D341Med (cell line): ENCODE measurements around the gene WDR37.

ENCODE experiments used
- DNase-seq: peaks from one replicate; pipeline ENCODE4 v3.0.0; 2012; ENCODE audit warnings: low spot score

WDR37 gene

GRCh38 chr10:1074052-1074747 lies 18.0 kb downstream of the WDR37 start:
- no peak for DNase-seq

GRCh38 chr10:1074748-1075308 lies 18.6 kb downstream of the WDR37 start:
- DNase-seq, result no peak

DNA sequence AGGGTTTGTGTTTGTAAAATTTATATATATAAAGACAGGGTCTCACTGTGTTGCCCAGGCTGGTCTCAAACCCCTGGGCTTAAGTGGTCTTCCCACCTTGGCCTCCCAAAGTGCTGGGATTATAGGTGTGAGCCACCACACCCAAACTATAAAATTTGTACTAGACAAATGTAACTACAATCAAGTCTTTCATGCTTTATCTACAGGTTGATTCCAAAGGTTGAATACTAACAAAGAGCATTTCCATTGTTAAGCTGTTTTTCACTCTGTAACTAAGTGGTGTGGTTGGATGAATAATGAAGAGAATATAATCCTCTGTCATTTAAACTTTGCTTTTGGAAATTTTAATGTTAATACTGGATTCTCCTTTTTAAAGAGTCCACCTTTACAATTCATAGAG lies 22.5 kb downstream of the WDR37 start:
- no peak for DNase-seq

- no peak for DNase-seq
Measured at GRCh38 chr10:1083581-1083980, 27.4 kb downstream of the WDR37 start.

DNA sequence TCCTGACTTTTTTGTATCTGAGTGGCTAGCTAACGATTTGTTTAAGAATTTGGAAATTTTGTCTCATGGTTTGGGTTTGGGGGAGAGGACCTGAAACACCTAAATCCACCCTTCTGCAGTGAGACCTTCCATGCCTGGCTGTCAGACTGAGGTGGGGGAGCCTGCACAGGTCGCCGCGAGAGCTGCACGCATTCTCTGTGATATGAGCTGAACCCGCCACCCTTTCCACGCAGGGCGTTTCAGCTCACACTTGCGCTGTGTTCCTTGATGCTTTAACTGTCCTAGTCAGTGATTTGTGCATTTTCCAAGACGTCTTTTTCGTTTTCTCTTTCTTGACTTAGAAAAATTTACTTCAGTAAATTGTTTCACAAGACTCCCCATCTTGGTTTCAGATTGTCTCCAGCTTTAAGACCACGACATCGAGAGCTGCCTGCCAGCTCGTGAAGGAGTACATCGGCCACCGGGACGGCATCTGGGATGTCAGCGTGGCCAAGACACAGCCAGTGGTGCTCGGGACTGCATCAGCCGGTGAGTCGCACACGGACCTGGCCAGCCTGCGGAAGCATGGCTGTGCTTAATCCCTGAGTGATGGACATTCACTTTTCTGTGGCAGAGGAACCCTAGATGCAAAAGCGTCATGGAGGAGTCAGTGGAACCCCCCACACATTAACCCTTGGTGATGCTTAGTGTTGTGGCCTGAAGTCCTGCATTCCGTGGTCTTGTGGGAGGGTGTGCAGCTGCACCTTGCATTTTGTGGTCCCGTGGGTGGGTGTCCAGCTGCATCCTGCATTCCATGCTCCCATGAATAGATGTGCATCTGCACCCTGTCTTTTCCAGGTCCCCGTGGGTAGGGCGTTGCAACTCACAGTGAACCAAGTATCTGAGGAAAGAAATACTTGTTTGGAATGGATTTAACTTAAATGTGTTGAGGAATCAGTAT lies 28.1 kb downstream of the WDR37 start:
- no peak for DNase-seq

DNA sequence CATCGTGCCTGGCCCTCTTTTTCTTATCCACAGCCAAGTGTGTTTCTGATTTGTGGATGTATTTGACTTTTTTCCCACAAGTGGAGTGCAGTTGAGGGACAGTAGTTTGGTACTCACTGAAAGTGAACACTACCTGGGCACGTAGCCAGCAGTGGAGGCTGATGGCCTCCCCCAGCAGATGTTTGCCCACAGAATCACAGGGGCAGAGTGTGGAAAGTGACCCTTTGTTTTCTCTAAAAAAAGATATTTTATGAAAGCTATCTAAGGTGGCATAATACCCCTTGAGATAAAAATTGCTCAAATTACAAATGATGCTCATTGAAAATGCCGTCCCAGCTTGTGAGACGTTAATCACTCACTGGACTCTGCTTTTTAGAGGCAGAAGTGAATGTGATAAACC lies 29.1 kb downstream of the WDR37 start:
- no peak for DNase-seq

DNA sequence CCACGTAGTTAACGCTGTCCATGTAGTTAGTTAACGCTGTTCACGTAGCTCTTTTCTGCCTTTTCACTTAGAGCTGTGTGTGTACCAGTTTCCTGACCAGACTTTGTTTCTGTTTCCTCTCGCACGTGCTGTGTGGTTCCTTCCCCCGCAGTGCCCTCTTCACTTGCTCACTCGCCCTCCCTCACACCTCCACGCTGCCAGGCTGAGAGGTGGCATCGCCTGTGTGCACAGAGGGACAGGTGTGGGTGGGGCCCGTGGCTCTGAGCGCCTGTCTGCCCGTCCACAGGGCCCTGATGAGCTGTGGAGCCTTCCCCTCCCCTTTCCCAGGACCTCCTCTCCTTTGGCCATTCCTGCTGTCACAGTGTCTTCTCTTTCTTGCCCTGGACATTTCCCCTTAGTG lies 30.6 kb downstream of the WDR37 start:
- no peak for DNase-seq

GRCh38 chr10:1089017-1089689 lies 33.0 kb downstream of the WDR37 start:
- no peak for DNase-seq

GRCh38 chr10:1090696-1091095 lies 34.5 kb downstream of the WDR37 start:
- no peak for DNase-seq

DNA sequence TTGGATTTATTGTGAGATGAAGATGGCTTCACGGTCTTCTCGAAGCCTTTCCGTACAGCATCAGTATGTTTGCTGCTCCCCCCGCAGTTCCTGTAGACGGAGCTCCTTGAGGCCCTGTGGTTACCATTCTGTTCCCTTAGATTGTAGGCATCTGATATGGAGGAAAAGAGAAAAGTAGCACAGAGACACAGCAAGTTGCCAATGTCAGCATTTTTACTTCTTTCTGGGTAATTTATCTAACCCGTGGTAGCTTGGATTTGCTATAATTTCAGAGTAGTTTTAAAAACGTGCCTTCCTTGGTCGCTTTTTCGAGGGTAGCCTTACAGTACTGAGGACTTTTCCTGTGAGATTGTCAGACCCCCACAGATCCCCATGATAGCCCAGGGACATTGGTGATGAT lies 37.5 kb downstream of the WDR37 start:
- DNase-seq, result no peak

DNA sequence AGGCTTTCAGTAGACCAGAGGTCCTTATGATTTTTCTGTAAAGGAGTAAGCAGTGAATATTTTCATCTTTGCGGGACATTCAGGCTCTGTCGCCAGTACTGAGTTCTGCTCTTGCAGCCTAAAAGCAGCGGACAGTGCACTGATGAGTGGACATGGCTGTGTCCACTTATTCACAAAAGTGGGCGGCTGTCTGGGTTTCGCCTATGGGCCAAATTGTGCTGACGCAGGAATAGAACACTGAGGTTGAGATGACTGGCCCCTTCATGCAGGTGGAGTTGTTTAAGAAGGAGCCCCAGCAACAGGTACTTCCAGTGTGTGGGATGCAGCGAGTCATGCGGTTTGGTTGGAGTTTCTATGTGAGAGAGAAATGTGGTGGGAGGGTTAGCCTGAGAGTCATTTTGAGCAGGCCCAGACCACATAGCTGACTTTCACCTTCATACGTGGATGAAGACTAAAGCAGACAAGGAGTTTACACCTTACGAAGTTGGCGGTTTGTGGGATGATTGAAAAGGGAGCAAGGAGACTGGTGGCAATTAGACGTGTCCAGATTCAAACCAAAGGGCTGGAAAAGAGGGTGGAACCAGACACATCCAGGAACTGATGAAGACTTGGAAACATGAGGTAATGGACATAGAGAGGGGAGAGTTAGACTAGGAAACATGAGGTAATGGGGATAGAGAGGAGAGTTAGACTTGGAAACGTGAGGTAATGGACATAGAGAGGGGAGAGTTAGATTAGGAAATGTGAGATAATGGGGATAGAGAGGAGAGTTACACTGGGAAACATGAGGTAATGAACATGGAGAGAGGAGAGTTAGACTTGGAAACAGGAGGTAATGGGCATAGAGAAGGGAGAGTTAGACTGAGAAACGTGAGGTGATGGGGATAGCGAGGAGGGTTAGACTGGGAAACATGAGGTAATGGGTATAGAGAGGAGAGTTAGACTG lies 38.2 kb downstream of the WDR37 start:
- no peak for DNase-seq

DNA sequence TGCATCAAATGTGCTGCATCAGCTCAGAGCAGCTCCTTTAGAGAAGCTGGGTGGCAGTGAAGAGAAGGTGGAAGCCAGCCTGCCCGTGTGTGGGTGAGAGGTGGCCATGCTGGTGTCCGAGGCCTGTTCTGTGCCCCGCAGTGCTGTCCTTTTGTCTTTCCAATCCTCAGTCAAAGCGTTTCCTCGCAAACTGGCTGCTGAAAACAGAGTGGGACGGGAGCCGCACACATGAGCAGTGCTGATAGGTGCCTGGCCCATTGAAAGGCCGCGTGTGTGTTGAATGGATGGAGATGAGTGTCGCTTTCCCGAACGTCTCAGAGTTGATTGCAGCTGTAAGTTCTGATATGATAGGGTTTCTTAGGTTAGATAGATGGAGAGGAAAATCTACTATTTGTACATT lies 39.3 kb downstream of the WDR37 start:
- DNase-seq, result no peak

GRCh38 chr10:1096287-1096889 lies 40.2 kb downstream of the WDR37 start:
- no peak for DNase-seq

DNA sequence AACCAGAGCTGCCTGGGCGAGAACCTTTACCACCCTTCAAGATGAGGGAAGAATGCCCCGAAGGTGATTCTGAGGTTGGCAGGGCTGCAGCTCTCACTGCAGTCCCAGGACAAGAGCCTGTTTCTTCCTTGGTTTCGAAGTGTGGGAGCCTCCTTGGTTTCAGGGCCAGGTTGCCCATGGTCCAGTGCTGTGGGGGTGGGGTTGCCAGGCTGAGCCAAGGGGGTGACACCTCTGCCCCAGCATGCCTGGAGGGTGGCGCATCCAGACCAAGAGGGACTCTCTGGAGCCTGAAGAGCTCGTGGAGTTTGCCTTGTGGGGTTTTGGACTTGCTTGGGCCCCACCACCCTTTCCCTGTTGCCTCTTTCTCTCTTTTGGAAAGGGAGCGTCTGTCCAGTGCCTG lies 41.3 kb downstream of the WDR37 start:
- DNase-seq, result no peak

- no peak for DNase-seq
Measured at GRCh38 chr10:1100143-1100542, 44.0 kb downstream of the WDR37 start.

DNA sequence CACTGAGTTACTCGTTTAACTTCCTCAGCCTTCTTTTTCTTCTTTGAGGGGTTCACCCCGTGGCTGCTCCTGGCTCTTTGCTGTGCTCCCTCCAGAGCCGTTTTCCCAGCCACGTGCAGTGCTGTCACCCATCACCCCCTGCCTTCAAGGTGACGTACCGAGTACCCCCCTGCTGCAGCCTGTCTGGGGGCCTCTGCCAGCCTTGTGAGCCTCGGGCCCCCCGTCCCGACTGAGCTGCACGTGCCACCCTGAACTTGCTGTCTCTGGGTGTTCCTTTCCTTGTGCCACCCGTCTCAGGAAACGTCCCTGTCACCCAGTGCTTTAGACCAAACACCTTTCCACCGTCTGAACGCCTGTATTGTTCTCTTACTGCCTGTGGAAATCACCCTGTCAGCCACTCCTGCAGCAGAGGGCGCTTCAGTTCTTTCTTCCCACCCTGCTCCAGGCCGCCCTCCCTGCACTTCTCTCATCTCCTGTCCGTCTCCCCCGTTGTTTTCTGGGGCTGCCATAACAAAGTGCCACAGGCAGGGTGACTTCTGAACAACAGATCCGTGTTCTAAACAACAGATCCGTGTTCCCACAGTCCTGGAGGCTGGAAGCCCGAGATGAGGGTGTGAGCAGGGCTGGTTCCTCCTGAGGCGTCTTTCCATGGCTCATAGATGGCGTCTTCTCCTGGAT lies 44.6 kb downstream of the WDR37 start:
- no peak for DNase-seq

- DNase-seq, result no peak
Measured at GRCh38 chr10:1101946-1102345, 45.8 kb downstream of the WDR37 start.

GRCh38 chr10:1102416-1102815 lies 46.2 kb downstream of the WDR37 start:
- DNase-seq, result no peak

- DNase-seq, result no peak
Measured at GRCh38 chr10:1102831-1103230, 46.6 kb downstream of the WDR37 start.

GRCh38 chr10:1103551-1103950 lies 47.4 kb downstream of the WDR37 start:
- DNase-seq, result no peak
